HepG2 (cell line): ENCODE measurements around the gene DIP2C. TPM values are rescaled to one million over a fixed set of nuclear protein-coding genes. Genes with fewer than 3 reads are reported as not detected.

Experiments
- ATAC-seq: fragments of 200-7000 bp; cut with Tn5 transposase; 3 replicates; pipeline ENCODE4 v1.9.1; 2020; ENCODE audit warnings: mild to moderate bottlenecking, moderate library complexity
- BruUV-seq: library from RNA; stranded (reverse); fragments of 400-500 nt; replicated peaks from 2 replicates; lab custom pipeline; 2021; lab: Mats Ljungman, UMichigan
- CTCF ChIA-PET: fragments of 300-600 bp; formaldehyde crosslinking; extraction: SDS; loops from one replicate; lab custom pipeline; 2021; ENCODE audit warnings: low total read pairs, inconsistent platforms, low intra/inter-chr PET ratio; lab: Yijun Ruan, JAX
- POLR2A ChIA-PET: fragments of 350-600 bp; sonication (Branson Sonifier 250); formaldehyde crosslinking; loops from one replicate; lab custom pipeline; 2020; ENCODE audit warnings: antibody characterized with exemption, inconsistent platforms; lab: Yijun Ruan, JAX
- DNase-seq: peaks from one replicate; pipeline ENCODE4 v3.0.0-alpha.2; 2015; ENCODE audit warnings: low spot score
- FAIRE-seq: peaks from 3 replicates; lab custom pipeline; 2011; peaks lifted over from hg19 to GRCh38; lab: Jason Lieb, UNC
- H2AFZ ChIP-seq: one replicate; pipeline ENCODE4 v1.6.1; 2011; ENCODE audit warnings: low read length, inconsistent platforms
- H3K27ac ChIP-seq: fragments of 300-600 bp; 3 replicates; pipeline ENCODE4 v1.8.0; 2011; ENCODE audit warnings: mixed run types, mild to moderate bottlenecking, mixed read lengths, low read length, inconsistent platforms; ENCODE audit not compliant: insufficient read depth; ENCODE audit errors: extremely low read length
- H3K27me3 ChIP-seq, 2 experiments: fragments of 200-600 bp in 1 of 2; 2 replicates in 1 of 2; 3 replicates in 1 of 2; pipeline versions ENCODE4 v1.6.0 to v1.8.0; 2011; ENCODE audit warnings: low read length in 2 of 2, mild to moderate bottlenecking in 2 of 2, moderate library complexity in 2 of 2, inconsistent platforms in 1 of 2; ENCODE audit not compliant: insufficient read depth in 2 of 2, control insufficient read depth in 1 of 2
- H3K36me3 ChIP-seq, 2 experiments: fragments of 200-600 bp in 1 of 2; replicated peaks in 1 of 2; 2 replicates in 1 of 2; 3 replicates in 1 of 2; pipeline versions ENCODE4 v1.5.1 to v1.8.0; 2011; ENCODE audit warnings: low read length in 2 of 2, inconsistent platforms in 1 of 2; ENCODE audit not compliant: insufficient read depth in 2 of 2, control insufficient read depth in 1 of 2
- H3K4me1 ChIP-seq: 2 replicates; pipeline ENCODE4 v1.5.1; 2012; ENCODE audit warnings: low read length, inconsistent platforms; ENCODE audit not compliant: insufficient read depth
- H3K4me2 ChIP-seq: 2 replicates; pipeline ENCODE4 v1.6.0; 2011; ENCODE audit warnings: low read depth, low read length, inconsistent platforms
- H3K4me3 ChIP-seq, 3 experiments: fragments of 200-600 bp in 1 of 3; sonication (generic), shearing (Covaris generic) in 1 of 3; replicated peaks in 1 of 3; 2 replicates each; pipeline ENCODE4 v1.5.1; 2011 to 2016; ENCODE audit warnings: low read length in 3 of 3, inconsistent platforms in 2 of 3, low read depth in 2 of 3, mild to moderate bottlenecking in 2 of 3, control low read depth in 1 of 3, mixed read lengths in 1 of 3; ENCODE audit not compliant: insufficient read depth in 1 of 3
- H3K79me2 ChIP-seq: one replicate; pipeline ENCODE4 v1.6.1; 2011; ENCODE audit warnings: low read length, inconsistent platforms; ENCODE audit not compliant: insufficient read depth
- H3K9ac ChIP-seq: 2 replicates; pipeline ENCODE4 v1.6.0; 2011; ENCODE audit warnings: mild to moderate bottlenecking, low read depth, low read length, inconsistent platforms; ENCODE audit not compliant: insufficient read depth
- H3K9me3 ChIP-seq: 2 replicates; pipeline ENCODE4 v1.5.1; 2012; ENCODE audit warnings: mild to moderate bottlenecking, low read length
- H4K20me1 ChIP-seq: 2 replicates; pipeline ENCODE4 v1.6.0; 2011; ENCODE audit warnings: inconsistent platforms, mild to moderate bottlenecking, low read length, moderate library complexity; ENCODE audit not compliant: insufficient read depth
- IKZF4 ChIP-seq: sonication (generic); formaldehyde crosslinking; IDR thresholded peaks from 2 replicates; pipeline ENCODE4 v1.5.1; 2020; ENCODE audit warnings: borderline replicate concordance, mild to moderate bottlenecking, low read depth, missing genetic modification reagents; ENCODE audit errors: not compliant biosample characterization
- RARG ChIP-seq: sonication (generic); formaldehyde crosslinking; IDR thresholded peaks from 2 replicates; pipeline ENCODE4 v1.4.0; 2020; ENCODE audit warnings: low read depth, mild to moderate bottlenecking, missing genetic modification reagents
- REPIN1 ChIP-seq: sonication (generic); formaldehyde crosslinking; IDR thresholded peaks from 2 replicates; pipeline ENCODE4 v1.8.0; 2022; ENCODE audit warnings: missing genetic modification reagents, low read depth, mild to moderate bottlenecking, borderline replicate concordance
- SIN3B ChIP-seq: fragments of 150-350 bp; IDR thresholded peaks from 2 replicates; pipeline ENCODE4 v1.6.1; 2014; ENCODE audit warnings: low read length
- ZNF282 ChIP-seq: fragments of 450-650 bp; IDR thresholded peaks from 2 replicates; pipeline ENCODE4 v1.6.1; 2018; ENCODE audit not compliant: partially characterized antibody
- ZNF296 ChIP-seq: sonication (generic); formaldehyde crosslinking; conservative IDR thresholded peaks from 2 replicates; pipeline ENCODE4 v1.5.0; 2020; ENCODE audit warnings: mild to moderate bottlenecking, missing genetic modification reagents
- ZNF577 ChIP-seq: sonication (generic); formaldehyde crosslinking; IDR thresholded peaks from 2 replicates; pipeline ENCODE4 v1.4.0; 2020; ENCODE audit warnings: mild to moderate bottlenecking, low read depth, missing genetic modification reagents, borderline replicate concordance
- ZNF792 ChIP-seq: IDR thresholded peaks from 2 replicates; pipeline ENCODE4 v1.6.1; 2016
- WGBS: methylation state at CpG from one replicate; pipeline ENCODE4 v1.1.6; 2017; ENCODE audit warnings: low lambda C conversion rate; 5-methylcytosine and 5-hydroxymethylcytosine counted together
- in situ Hi-C: cut with HindIII; loops from 2 replicates; pipeline ENCODE4 v1.10.0; 2017; ENCODE audit warnings: low pct_unique_long_range_greater_than_20kb; ENCODE audit not compliant: extremely low pct_ligation_motif_present
- intact Hi-C: fragments of 100-400 bp; cut with micrococcal nuclease; formaldehyde crosslinking; loops from one replicate; pipeline ENCODE4 v1.10.0; 2022; ENCODE audit not compliant: unreplicated experiment
- polyA plus RNA-seq, 8 experiments: library from polyadenylated mRNA; depleted of rRNA in 3 of 8; stranded (reverse) in 7 of 8; unstranded in 1 of 8; fragments of >200 nt; fragmentation: Illumina TruSeq in 4 of 8; extraction: Trizol in 4 of 8; gene quantifications; 2 replicates each; pipeline versions ENCODE4 v1.2.1 to v1.2.3, GENCODE V29; 2011 to 2016; ENCODE audit warnings: low read depth in 4 of 8, missing spikeins in 1 of 8, mixed read lengths in 1 of 8; ENCODE audit not compliant: insufficient read depth in 1 of 8
- total RNA-seq, 5 experiments: library from RNA; depleted of rRNA; stranded (reverse); fragments of >200 nt; fragmentation: Illumina TruSeq; extraction: Trizol; gene quantifications; 2 replicates each; pipeline ENCODE4 v1.2.3, GENCODE V29; 2016; ENCODE audit warnings: low read depth in 1 of 5
- TF ChIP-seq, protein P1 (sequence below): sonication (generic); formaldehyde crosslinking; IDR thresholded peaks from 2 replicates; pipeline ENCODE4 v1.9.0; 2021; ENCODE audit warnings: missing genetic modification reagents, borderline replicate concordance
- TF ChIP-seq, protein P2 (sequence below): sonication (generic); formaldehyde crosslinking; IDR thresholded peaks from 2 replicates; pipeline ENCODE4 v1.5.0; 2020; ENCODE audit warnings: missing genetic modification reagents, mild to moderate bottlenecking, borderline replicate concordance

The DIP2C gene
- total and polyA plus RNA-seq, 2 of the 13 experiments (the other 11 are each of a cell fraction or from before 2014, with no cell fraction given): 2.2 to 2.7 TPM

- no peak for TF ChIP-seq REPIN1 (CRISPR knock-in tag)
- TF ChIP-seq, protein P1, sequence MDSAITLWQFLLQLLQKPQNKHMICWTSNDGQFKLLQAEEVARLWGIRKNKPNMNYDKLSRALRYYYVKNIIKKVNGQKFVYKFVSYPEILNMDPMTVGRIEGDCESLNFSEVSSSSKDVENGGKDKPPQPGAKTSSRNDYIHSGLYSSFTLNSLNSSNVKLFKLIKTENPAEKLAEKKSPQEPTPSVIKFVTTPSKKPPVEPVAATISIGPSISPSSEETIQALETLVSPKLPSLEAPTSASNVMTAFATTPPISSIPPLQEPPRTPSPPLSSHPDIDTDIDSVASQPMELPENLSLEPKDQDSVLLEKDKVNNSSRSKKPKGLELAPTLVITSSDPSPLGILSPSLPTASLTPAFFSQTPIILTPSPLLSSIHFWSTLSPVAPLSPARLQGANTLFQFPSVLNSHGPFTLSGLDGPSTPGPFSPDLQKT (CRISPR knock-in tag): no peak
- TF ChIP-seq, all 625 proteins: peak for 0
Measured at GRCh38 chr10:603745-604144, 85.7 kb downstream of the DIP2C start (continued).

- POLR2A ChIA-PET: no interaction called here
- no peak for DNase-seq
- H3K79me2 ChIP-seq: no peaks in the 10 kb centered on the region
Measured at GRCh38 chr10:602391-603005, 87.0 kb downstream of the DIP2C start.

More at GRCh38 chr10:602391-603005, 87.0 kb downstream of the DIP2C start:
- CTCF ChIA-PET: no interaction called here
- H3K36me3 ChIP-seq: no peaks in the 10 kb centered on the region
- no peaks in the 10 kb centered on the region for H3K27me3 ChIP-seq
- no peak overlapping the region for H3K9ac ChIP-seq
- no peak overlapping the region for H2AFZ ChIP-seq
- no peak for ATAC-seq
- H3K4me2 ChIP-seq: no peak overlapping the region
- no peak overlapping the region for H3K4me3 ChIP-seq
- H3K27ac ChIP-seq: no peak overlapping the region
- 91% methylated on average over 18 of the region's 18 CpGs for WGBS
- H4K20me1 ChIP-seq: no peaks in the 10 kb centered on the region
- TF ChIP-seq ZNF577 (CRISPR knock-in tag) (no peak), ZNF792 (CRISPR knock-in tag) (no peak), SIN3B (no peak), IKZF4 (CRISPR knock-in tag) (no peak), RARG (CRISPR knock-in tag) (no peak), ZNF282 (no peak), ZNF296 (CRISPR knock-in tag) (no peak)
- TF ChIP-seq, protein P2, sequence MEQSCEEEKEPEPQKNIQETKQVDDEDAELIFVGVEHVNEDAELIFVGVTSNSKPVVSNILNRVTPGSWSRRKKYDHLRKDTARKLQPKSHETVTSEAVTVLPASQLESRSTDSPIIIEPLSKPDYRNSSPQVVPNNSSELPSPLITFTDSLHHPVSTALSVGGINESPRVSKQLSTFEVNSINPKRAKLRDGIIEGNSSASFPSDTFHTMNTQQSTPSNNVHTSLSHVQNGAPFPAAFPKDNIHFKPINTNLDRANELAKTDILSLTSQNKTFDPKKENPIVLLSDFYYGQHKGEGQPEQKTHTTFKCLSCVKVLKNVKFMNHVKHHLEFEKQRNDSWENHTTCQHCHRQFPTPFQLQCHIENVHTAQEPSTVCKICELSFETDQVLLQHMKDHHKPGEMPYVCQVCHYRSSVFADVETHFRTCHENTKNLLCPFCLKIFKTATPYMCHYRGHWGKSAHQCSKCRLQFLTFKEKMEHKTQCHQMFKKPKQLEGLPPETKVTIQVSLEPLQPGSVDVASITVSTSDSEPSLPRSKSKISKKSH: no peak
- TF ChIP-seq, all 625 proteins: peak for 0
- no peak for FAIRE-seq
- Histone ChIP-seq H3K4me1 (no peaks in the 10 kb centered on the region), H3K9me3 (no peaks in the 10 kb centered on the region)
- intact Hi-C loops: no loop called here
- in situ Hi-C loops: no loop called here
- no TSS peak for BruUV-seq
